T47D (cell line): ENCODE measurements around the gene RGS11.

Experiments used
- DNase-seq, 2 experiments: peaks; one replicate each; pipeline versions ENCODE4 v3.0.0 to v3.0.0-alpha.2; 2011 to 2012; ENCODE audit warnings: low read depth in 1 of 2, low spot score in 1 of 2
- JUND ChIP-seq: IDR thresholded peaks from 2 replicates; pipeline ENCODE4 v1.6.1; 2012; ENCODE audit warnings: low read depth
- in situ Hi-C: cut with HindIII; loops from 2 replicates; pipeline ENCODE4 v1.10.0; 2016; ENCODE audit warnings: low sequenced_read_pairs, low pct_unique_long_range_greater_than_20kb

Gene RGS11

GRCh38 chr16:307691-308312 lies 32.1 kb upstream of the RGS11 start:
- no peak for DNase-seq
- no peak for TF ChIP-seq JUND
- in situ Hi-C loops, result no loop called here

- no peak for DNase-seq
- in situ Hi-C loops, result no loop called here
Observed at GRCh38 chr16:306911-307370, 31.2 kb upstream of the RGS11 start.

GRCh38 chr16:305916-306626 lies 30.3 kb upstream of the RGS11 start:
- in situ Hi-C loops, result no loop called here
- no peak for TF ChIP-seq JUND
- no peak for DNase-seq

More at GRCh38 chr16:306911-307370, 31.2 kb upstream of the RGS11 start:
- no peak for TF ChIP-seq JUND

GRCh38 chr16:303760-304505 lies 28.2 kb upstream of the RGS11 start:
- in situ Hi-C loops, result no loop called here
- no peak for TF ChIP-seq JUND
- DNase-seq, result peak in 1 of 2 experiments; percentile 18

- no peak for TF ChIP-seq JUND
- DNase-seq, result no peak
- in situ Hi-C loops, result no loop called here
Observed at GRCh38 chr16:301950-302349, 26.2 kb upstream of the RGS11 start.

- DNase-seq, result no peak
- in situ Hi-C loops, result no loop called here
- no peak for TF ChIP-seq JUND
Observed at GRCh38 chr16:301235-301634, 25.5 kb upstream of the RGS11 start.

GRCh38 chr16:297832-298231 lies 22.1 kb upstream of the RGS11 start:
- in situ Hi-C loops, result no loop called here
- DNase-seq, result no peak
- TF ChIP-seq JUND, result no peak

GRCh38 chr16:296806-297510 lies 21.2 kb upstream of the RGS11 start:
- in situ Hi-C loops, result no loop called here
- TF ChIP-seq JUND, result no peak
- DNase-seq, result no peak

GRCh38 chr16:296276-296675 lies 20.5 kb upstream of the RGS11 start:
- no peak for DNase-seq
- in situ Hi-C loops, result no loop called here
- no peak for TF ChIP-seq JUND

GRCh38 chr16:293043-293775 lies 17.5 kb upstream of the RGS11 start:
- in situ Hi-C loops, result no loop called here
- no peak for DNase-seq
- no peak for TF ChIP-seq JUND

GRCh38 chr16:291539-291938 lies 15.8 kb upstream of the RGS11 start:
- TF ChIP-seq JUND, result no peak
- in situ Hi-C loops, result no loop called here
- no peak for DNase-seq
